ENCODE results near the gene ELFN2.

The ELFN2 gene

DNA sequence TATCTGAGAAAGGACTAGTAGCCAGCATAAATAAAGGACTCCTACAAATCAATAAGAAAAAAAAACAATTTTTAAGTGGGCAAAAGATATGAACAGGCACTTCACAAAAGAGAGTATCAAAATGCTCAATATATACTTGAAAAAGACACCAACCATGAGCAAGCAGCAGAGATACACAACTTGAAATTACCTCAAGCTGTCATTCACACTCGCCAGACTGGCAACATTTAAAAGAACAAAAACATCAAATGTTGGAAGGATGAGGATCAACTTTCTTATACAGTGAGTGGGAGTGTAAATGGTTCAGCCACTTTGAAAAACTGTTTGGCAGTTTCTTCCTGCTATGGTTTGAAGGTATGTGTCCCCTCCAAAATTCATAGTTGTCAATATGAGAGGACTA is 23.9 kb upstream of the ELFN2 start:
- TF ChIP-seq, protein P1, sequence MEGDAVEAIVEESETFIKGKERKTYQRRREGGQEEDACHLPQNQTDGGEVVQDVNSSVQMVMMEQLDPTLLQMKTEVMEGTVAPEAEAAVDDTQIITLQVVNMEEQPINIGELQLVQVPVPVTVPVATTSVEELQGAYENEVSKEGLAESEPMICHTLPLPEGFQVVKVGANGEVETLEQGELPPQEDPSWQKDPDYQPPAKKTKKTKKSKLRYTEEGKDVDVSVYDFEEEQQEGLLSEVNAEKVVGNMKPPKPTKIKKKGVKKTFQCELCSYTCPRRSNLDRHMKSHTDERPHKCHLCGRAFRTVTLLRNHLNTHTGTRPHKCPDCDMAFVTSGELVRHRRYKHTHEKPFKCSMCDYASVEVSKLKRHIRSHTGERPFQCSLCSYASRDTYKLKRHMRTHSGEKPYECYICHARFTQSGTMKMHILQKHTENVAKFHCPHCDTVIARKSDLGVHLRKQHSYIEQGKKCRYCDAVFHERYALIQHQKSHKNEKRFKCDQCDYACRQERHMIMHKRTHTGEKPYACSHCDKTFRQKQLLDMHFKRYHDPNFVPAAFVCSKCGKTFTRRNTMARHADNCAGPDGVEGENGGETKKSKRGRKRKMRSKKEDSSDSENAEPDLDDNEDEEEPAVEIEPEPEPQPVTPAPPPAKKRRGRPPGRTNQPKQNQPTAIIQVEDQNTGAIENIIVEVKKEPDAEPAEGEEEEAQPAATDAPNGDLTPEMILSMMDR (conservative IDR thresholded peaks at IDR 0.05), result no peak
- H3K27ac ChIP-seq, result no peak overlapping the region

DNA sequence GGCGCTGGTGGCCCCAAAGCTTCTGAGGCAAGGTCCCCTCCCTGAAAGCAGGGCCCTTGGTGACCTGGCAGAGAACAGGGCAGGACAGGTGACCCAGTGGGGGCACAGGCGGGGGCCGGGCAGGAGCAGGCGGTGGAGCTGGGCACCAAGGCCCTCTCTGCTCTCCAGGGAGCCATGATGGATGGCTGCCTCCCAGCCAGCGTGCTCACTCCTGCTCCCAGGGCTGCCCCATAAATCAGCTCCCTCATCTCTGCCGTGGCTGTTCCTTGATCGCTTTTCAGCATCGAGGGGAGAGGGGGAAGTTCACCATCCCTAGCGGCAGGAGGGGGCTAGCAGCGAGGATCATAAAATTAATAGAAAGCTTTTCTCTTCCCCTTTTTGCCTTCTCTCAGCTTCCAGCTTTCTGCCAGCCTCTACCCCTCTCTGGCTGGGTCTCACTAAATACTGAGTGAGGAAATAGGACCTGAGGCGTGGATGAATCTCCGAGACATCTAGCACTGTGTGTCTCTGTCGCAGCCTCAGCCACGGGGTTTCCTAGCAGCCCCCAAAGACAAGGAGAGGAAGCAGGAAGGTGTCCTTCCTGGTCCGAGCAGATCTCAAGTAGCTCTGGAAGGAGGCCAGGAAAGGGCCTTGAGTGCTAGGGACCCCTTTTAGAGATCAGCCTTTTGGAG is 22.2 kb upstream of the ELFN2 start:
- no peak overlapping the region for H3K27ac ChIP-seq
- TF ChIP-seq, protein P1 (conservative IDR thresholded peaks at IDR 0.05), result no peak

DNA sequence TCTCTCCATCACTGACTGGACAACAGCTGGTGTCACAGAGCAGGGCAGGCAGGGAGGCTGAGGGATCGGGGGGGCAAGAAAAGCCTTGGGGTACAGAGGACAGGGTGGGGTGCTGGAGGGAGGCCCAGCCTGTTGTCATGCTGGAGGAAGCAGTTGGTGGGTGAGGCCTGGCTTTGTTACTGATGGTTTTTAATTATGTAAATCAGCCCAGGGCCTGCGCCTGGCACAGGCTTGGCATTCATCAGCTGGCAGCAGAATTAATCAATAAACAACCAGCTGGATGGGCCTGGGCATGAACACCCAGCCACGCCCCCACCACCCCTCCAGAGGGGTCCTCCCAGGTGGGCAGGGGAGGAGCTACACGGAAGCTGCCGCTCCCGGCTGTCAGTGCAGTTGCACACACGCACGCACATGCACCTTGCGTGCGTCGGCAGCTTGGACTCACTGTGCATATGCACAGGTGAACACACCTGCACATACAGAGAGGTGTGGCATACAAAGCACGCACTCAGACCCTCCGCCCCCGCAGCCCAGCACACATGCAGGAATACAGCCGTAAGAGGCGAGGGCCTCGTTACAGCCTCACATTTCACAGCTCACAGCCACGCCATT is 21.3 kb upstream of the ELFN2 start:
- TF ChIP-seq, protein P1 (conservative IDR thresholded peaks at IDR 0.05), result no peak
- H3K27ac ChIP-seq, result no peak overlapping the region

DNA sequence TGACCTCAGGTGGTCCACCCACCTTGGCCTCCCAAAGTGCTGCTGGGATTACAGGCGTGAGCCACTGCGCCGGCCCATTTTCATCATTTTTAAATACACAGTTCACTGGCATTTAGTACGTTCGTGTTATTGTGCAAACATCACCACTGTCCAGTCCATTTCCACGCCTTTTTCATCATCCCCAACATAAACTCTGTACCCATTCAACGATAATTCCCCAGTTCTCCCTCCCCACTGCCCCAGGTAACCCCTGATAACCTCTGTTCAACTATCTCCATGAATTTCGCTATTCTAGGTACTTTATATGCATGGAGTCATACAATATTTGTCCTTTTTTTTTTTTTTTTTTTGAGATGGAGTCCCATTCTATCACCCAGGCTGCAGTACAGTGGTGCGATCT is 18.2 kb upstream of the ELFN2 start:
- TF ChIP-seq, protein P1 (conservative IDR thresholded peaks at IDR 0.05), result no peak

DNA sequence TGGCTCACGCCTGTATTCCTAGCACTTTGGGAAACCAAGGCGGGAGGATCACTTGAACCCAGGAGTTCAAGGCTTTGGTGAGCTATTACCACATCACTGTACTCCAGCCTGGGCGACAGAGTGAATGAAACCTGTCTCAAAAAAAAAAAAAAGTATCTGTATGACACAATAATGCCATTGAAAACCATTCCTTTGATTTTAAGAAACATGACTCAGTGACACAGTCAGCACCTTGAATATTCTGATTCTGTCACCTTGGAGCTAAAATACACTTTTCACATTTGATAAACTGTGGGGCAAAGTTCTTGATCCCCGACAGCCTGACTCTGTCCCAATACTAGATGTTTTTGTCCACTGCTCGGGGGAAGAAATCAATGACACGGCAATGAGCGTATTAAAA is 16.7 kb upstream of the ELFN2 start:
- H3K27ac ChIP-seq, result no peak overlapping the region
- TF ChIP-seq, protein P1 (conservative IDR thresholded peaks at IDR 0.05), result no peak

More for the DNA sequence above, 18.2 kb upstream of the ELFN2 start:
- H3K27ac ChIP-seq, result no peak overlapping the region

DNA sequence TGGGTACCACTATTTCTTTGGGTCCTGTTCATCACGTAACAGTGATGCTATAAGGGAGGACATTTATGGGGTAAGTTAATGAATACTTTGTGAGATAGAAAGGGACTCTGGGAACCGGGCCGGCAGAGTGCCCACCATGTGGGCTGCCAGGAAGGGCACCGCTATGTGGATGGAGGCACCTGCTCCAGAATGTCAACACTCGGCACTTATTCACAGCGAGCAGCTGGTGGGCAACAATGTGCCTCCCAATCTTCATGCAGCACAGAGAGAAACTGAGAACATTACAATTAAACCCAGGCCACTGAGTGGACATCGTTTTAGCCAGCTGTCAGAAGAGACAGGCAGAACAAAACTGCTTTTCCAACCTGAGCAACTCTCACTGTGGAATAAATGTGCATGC is 15.8 kb upstream of the ELFN2 start:
- TF ChIP-seq, protein P1 (conservative IDR thresholded peaks at IDR 0.05), result no peak
- H3K27ac ChIP-seq, result no peak overlapping the region

DNA sequence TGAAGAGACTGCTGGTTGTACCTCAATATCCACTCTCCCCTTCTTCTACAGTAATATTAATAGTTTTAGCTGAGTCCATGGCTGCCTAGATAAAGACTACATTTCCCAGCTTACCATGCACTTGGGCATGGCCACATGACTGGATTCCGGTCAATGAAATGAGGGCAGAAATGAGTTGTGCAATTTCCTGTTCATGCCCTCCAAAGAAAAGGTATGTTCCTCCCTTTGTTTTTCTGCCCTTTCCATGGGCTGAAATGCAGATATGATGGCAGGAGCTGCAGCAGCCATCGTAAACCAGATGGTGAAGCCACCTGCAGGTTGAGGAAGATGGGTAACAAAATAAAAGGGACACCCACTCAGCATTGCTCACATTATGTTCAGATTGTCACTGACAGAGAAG is 15.3 kb upstream of the ELFN2 start:
- TF ChIP-seq, protein P1 (conservative IDR thresholded peaks at IDR 0.05), result no peak
- H3K27ac ChIP-seq, result no peak overlapping the region
